GM21619 (cell line): ENCODE measurements around the gene CETP.

Source experiments
- ATAC-seq: cut with Tn5 transposase; IDR thresholded peaks from one replicate; pipeline ENCODE4 v1.9.1; 2021; ENCODE audit not compliant: unreplicated experiment

CETP gene

DNA sequence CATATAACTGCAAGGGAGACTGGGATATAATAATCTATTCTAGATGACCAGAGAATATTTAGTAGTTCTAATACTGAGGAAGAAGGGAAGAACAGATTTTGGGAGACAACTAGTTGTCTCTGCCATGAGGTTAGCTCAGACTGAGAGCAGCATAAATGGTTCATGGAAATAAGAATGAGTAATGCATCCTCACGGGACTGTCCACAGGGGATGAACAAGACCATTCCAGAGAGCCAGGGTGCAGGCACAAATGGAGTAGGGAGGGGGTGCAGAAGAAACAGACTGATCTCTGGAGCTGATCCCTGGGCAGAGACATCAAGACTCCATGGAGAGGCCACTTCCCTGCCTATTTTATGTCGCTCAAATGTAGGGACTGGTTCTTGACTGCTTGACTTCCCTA, 58.0 kb downstream of the CETP start:
- no peak for ATAC-seq

DNA sequence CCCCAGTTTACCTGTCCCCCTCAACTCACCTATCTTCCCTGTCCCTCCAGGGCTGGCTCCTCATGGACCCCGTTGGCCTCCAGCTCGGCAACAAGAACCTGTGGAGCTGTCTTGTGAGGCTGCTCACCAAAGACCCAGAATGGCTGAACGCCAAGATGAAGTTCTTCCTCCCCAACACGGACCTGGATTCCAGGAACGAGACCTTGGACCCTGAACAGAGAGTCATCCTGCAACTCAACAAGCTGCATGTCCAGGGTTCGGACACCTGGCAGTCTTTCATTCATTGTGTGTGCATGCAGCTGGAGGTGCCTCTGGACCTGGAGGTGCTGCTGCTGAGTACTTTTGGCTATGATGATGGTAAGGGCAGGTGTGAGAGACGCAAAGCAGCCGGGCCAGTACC, 58.9 kb downstream of the CETP start:
- ATAC-seq = no peak

DNA sequence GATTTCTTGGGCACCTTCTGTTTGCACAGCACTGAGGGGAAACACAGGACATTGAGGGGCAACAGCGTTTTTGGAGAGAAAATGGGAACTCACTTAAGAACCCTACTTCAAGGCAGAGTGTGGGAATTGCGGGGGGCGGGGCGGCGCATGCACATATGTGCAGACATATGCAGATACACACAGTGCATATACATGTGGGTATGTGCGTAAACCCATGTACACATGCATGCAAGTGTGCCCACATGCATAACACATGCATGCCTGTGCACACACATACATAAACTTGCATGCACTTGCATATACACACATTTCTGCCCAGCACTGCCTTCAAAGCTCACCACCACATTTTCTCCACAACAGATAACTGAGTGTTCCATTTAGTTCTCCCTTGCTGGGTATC, 60.0 kb downstream of the CETP start:
- ATAC-seq = no peak

DNA sequence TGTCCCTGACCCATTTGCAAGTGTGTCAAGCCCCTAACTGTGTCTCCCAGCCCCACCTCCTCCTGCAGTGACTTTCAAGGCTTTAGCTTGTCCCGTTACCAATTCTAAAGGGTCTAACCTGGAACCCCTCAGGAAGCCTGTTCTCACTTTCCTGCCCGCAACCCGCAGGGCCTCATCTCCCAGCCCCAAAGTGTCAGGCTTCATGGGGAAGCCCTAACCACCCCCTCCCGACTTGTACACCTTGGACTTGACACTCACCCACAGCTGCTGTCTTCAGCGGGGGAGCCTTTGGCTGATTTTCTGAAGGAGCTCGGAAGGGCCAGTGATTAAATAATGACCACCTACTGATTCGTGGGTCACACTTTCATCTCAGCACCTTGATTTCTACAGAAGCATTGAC, 60.7 kb downstream of the CETP start:
- no peak for ATAC-seq

GRCh38 chr16:57023541-57024249, 61.9 kb downstream of the CETP start:
- no peak for ATAC-seq

- no peak for ATAC-seq
These were observed 63.3 kb downstream of the CETP start for GRCh38 chr16:57024894-57025680.

DNA sequence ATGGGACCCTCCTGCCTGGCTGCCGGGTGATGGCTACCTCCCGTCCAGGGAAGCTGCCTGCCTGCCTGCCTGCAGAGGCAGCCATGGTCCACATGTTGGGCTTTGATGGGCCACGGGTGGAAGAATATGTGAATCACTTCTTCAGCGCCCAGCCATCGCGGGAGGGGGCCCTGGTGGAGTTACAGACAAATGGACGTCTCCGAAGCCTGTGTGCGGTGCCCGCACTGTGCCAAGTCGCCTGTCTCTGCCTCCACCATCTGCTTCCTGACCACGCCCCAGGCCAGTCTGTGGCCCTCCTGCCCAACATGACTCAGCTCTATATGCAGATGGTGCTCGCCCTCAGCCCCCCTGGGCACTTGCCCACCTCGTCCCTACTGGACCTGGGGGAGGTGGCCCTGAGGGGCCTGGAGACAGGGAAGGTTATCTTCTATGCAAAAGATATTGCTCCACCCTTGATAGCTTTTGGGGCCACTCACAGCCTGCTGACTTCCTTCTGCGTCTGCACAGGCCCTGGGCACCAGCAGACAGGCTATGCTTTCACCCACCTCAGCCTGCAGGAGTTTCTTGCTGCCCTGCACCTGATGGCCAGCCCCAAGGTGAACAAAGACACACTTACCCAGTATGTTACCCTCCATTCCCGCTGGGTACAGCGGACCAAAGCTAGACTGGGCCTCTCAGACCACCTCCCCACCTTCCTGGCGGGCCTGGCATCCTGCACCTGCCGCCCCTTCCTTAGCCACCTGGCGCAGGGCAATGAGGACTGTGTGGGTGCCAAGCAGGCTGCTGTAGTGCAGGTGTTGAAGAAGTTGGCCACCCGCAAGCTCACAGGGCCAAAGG, 64.4 kb downstream of the CETP start:
- ATAC-seq = no peak

DNA sequence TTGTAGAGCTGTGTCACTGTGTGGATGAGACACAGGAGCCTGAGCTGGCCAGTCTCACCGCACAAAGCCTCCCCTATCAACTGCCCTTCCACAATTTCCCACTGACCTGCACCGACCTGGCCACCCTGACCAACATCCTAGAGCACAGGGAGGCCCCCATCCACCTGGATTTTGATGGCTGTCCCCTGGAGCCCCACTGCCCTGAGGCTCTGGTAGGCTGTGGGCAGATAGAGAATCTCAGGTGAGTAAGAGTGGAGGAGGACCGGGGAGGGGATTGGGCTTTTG, 65.0 kb downstream of the CETP start:
- no peak for ATAC-seq

GRCh38 chr16:57027067-57027466, 65.3 kb downstream of the CETP start:
- ATAC-seq = no peak

DNA sequence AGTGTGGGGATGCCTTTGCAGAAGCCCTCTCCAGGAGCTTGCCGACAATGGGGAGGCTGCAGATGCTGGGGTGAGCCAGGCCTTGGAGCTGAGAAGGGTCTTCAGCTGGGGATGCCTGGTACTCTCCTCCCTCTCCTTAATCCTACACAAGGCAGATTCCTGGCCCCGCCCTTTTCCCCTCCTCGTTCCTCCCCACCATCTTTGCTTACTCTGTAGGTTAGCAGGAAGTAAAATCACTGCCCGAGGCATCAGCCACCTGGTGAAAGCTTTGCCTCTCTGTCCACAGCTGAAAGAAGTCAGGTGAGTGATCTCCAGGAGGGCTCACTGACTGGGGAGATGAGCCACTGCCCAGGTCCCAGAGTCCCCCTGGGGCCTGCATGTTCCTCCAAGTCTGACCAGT, 66.3 kb downstream of the CETP start:
- no peak for ATAC-seq

GRCh38 chr16:57029161-57030160, 67.7 kb downstream of the CETP start:
- ATAC-seq = no peak

DNA sequence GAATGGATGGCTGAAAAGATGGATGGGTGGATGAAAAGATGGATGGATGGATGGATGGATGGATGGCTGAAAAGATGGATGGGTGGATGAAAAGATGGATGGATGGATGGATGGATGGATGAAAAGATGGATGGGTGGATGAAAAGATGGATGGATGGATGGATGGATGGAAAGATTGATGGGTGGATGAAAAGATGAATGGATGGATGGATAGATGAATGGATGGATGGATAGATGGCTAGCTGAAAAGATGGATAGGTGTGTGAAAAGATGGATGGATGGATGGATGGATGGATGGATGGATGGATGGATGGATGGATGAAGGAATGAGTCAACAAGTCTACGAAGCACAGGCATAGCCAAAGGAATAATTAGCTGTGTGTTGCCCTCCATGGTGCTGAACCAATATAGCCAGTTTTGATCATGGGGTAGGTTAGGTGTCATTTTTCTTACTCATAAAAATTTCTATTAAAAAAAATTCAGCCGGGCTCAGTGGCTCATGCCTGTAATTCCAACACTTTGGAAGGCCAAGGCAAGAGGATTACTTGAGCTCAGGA, 68.7 kb downstream of the CETP start:
- no peak for ATAC-seq

DNA sequence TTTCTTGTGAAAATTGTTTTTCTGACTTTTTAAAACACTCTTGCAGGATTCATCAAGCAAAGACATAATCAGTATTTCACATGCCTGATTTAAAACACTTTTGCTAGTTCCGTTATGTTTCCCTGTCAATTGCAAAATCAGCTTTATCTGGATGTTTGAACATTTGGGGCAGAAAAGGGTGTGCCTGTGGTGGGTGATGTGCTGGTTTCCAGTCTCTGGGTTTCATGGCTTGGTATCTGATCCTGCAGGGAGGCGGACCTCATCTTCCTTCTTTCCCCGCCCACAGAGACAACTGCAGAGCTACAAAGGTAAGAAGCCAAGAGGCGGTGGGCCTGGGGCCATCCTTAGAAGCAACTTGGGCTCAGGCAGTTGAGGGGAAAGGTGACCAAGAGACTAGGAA, 69.4 kb downstream of the CETP start:
- ATAC-seq = no peak

- ATAC-seq = no peak
These were observed 70.6 kb downstream of the CETP start for GRCh38 chr16:57032346-57032745.

- no peak for ATAC-seq
These were observed 71.2 kb downstream of the CETP start for GRCh38 chr16:57032931-57033330.
